NCI-H2196 treated with DMSO at 0.1 percent for 48 hours (cell line): ENCODE data around the gene ABR.
"Not testable (repeated sequence)": the region's sequence is repeated elsewhere in the genome, so short reads cannot be mapped to it uniquely, and the experiment has no call there.

ENCODE experiments used
- DNase-seq: peaks from one replicate; lab custom pipeline; 2025; ENCODE audit not compliant: unreplicated experiment; lab: John Stamatoyannopoulos, UW

The ABR gene

GRCh38 chr17:1202291-1202690 lies 22.5 kb upstream of the ABR start:
- no peak for DNase-seq

- DNase-seq: no peak
These were observed 21.4 kb upstream of the ABR start for GRCh38 chr17:1201132-1201702.

- not testable (repeated sequence) for DNase-seq
These were observed 19.5 kb upstream of the ABR start for GRCh38 chr17:1199271-1199743.

DNA sequence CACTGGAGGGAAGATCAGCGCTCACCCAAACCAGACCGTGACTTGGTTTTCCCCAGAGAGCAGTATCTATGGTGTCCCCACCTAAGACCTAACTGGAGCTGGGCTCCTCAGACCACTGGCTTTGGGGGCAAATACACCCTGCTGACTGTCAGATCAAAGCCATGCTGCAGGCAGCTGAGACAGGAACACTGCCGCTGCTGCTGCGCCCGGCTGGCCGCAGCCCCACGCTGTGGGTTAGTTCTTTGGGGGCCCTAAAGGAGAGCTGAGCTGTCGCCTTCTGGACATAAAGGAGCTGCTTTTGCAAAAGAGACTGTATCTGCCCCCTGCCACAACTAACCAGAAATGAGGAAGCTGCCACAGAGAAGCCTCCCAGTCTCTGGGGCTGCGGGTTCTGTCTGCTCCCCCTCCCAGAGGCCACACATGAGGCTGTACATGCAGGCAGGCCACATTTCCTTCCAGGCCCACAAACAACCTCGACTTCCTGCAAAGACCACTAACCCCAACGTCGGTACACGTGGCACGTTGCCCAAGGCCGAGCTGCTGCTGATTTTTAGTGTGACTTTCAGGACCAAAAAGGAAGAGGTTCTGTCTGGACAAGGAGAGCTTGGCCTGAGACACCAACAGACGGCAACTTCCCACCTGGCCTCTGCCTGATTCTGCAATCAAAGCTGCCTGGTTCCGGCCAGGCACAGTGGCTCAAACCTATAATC lies 18.2 kb upstream of the ABR start:
- no peak for DNase-seq

DNA sequence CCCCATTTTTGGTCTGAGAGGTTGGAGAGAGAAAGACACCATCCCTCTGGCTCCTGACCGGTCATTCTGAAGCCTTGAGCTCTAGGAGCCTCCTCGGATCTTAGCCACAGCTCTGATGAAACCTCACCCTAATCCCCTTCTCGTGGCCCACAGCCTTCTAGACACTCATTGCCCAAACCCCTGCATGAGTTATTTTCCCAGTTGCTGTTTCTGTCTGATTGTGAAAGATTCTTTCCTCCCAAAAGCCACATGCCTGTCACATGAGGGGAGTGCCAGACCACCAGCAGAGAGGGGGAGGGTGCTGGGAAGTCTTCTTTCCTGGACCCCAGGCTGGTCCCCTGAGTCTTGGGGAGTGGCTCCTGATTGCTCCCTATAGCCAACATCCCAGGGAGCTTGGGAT lies 17.6 kb upstream of the ABR start:
- DNase-seq: no peak

DNA sequence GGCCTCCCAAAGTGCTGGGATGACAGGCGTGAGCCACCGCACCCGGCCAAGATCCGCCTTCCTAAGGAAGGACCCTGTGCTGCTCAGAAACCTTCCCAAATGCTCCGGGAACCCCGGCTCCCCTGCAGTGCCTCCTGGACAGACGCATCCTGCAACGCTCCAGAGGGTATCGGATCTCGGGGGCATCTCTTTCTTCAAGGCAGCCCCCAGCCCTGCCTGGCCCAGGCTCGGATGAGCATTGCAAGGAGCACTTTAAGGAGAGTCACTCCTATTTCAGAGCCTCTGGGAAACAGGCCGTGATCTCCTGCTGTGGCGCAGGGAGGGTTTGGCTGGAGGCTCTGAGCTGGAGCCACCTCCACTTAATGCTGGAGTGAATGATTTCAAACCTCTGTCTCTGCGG lies 17.2 kb upstream of the ABR start:
- DNase-seq: no peak

DNA sequence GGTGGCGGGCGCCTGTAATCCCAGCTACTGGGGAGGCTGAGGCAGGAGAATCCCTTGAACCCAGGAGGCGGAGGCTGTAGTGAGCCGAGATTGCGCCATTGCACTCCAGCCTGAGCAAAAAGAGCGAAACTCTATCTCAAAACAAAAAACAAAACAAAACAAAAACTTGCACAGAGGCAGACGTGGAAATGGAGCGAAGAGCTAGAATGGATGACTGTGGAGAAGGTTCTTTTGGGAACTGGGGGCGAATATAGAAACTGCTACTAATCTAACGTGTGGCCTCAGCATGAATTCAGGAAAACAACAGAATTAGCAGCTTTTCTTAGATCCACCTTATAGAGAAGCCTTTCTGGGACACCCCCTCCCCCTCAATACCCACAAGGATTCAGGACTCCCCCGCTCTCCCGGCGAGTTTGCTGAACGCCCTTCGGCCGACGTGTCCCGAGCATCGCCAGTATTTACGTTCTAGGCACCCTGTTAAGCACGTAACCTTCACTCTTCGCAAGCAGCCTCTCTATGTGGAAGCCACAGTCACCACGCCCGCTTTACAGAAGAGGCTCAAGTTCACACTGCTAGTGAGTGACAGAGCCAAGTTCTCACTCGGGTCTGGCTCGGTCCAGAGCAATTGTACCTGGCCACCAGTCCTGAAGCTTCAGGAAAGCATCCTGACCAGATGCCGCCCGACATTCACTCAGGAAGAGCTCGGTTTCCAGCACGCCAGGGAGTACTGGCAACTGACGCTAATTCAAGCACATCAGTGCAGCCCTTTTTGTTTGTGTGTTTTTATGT lies 13.3 kb upstream of the ABR start:
- DNase-seq: no peak

DNA sequence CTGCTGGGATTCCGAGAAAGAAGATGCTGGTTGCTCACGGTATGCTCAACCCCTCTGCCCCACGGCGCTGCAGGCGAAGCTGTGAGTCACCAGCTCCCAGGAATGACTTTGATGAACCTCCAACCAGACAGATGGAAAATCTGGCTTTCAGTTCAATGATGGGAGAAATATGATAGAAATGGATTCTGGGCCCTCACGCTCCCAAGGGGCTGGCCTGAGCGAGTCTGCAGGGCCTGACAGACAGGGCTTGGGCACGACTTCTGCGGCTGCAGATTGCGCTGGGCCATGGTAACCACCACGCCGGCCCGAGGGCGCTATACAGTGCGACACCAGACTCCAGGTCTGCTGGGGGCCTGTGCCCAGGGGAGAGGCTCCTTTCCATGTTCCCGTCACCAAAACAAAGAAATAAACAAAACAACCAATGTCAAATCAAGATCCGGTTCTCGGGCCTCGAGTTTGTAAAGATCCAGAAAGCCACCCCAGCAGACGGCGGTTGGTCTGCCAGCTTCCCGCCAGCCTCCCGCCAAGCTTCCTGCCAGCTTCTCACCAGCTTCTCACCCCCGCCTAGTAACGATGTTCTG lies 11.1 kb upstream of the ABR start:
- no peak for DNase-seq

DNA sequence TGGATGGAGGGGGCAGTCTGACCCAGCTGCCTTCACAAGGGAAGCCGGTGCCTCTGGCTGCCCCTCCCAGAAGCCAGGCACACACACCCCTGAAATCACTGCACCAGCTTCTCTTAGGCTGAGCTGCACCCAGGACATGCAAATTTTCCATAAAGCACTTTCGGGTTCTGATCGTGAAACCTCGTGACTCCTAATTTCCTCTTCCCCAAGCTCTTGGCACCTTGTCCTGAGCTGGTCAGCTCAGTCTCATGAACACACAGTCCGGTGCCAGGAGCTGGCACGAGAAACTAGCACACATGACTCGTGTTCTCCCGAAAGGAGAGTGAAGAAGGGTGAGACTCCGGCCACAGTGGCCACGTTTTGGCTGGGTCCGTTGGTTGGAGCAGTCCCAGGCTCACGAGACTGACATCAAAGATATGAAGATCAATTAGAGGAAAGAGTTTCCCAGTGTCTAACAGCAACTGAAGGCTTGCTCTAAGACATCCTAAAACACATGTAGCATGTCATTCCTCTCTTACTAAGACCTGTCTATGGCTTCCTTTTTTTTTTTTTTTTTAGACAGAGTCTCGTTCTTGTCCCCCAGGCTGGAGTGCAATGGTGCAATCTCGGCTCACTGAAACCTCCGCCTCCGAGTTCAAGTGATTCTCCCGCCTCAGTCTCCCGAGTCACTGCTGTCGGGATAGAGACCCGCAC lies 9.2 kb upstream of the ABR start:
- no peak for DNase-seq

- no peak for DNase-seq
These were observed 7.4 kb upstream of the ABR start for GRCh38 chr17:1186923-1187771.

DNA sequence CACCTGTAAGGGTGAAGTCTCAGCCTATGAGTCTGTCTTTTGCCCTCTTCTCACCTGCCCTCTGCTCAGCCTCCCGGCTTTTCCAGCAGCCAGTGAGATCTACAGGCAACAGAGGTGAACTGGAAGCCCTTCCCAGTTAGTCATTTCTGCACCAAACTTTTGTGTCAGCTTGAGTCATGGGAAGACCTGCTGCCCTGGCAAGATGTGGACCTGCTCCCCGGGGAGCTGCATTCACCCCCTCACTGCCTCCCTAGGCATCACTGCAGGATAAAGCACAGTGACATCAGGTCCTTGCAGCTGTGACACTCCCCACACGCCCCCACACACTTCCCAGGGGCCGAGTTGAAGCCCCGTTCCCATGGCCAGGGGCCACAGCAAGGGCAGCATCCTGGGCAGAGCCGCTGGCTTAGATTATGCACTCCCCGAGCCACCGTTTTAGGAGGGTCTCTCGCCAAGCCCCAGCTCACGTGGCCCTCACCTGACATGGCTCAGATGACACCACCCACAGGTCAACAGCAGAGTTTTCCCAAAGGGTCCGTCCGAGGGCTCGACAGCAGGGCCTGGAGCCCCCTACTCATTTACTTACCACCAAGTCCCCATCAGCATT lies 6.5 kb upstream of the ABR start:
- DNase-seq: no peak

GRCh38 chr17:1183171-1183873 lies 3.5 kb upstream of the ABR start:
- no peak for DNase-seq

- DNase-seq: no peak
These were observed 3.0 kb upstream of the ABR start for GRCh38 chr17:1182811-1183170.

DNA sequence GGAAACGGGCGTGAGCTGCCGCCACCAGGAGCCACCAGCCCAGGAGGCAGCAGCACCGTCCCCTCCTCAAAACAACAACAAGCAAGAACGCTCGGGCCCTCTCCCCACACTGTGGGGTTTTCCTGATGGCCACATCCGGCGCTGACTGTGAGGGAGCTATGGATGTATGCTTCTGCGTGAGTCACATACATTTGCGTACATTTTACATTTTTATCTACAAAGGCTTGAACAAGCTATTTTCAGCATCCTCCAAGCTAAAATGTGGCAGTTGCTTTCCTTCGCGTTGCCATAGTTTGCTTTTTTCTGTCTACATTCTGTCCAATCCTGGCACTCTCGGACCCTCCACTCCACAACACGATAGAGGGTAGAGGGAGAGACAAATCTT lies 2.0 kb upstream of the ABR start:
- no peak for DNase-seq

- DNase-seq: no peak
These were observed 1.4 kb upstream of the ABR start for GRCh38 chr17:1180958-1181752.

- no peak for DNase-seq
These were observed 516 bp downstream of the ABR start for GRCh38 chr17:1179112-1179817.

DNA sequence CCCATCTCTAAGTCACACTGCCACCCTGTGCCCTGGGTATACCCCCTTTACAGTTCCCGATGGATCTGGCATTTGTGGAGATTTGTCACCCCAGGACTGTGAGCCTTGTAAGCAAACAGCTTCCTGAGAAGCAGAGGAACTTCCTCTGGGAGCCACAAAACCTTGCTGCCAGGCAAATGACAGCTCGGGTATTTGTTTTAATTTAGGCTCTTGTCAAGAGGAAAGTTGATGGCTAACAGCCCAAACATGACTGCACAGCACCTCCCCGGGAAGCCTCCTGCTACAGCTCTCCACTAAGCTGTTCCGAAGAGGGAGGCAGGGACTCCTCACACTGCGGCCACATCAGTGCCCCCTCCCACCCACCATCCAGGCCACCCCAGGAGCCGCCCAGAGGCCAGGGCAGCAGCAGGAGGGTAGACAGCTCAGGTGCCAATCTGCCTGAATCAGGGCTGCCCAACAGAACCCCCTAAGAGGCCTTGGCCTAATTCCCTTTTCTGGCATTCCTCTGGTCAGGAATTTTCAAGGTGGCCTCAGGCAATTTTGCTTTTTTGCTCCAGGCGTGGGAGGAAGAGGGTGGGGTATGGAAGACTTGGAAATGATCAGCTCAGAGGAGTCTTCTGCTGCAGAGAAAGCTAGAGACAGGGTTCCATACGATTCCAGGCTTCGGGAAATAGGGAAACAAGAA lies 2.6 kb downstream of the ABR start:
- DNase-seq: no peak
